ENCODE data around the gene BUB1.
"Not testable (repeated sequence)": the region's sequence is repeated elsewhere in the genome, so short reads cannot be mapped to it uniquely, and the experiment has no call there.

Gene BUB1

GRCh38 chr2:110690083-110690965 lies 12.5 kb upstream of the BUB1 start:
- no peak for DNase-seq (ENCODE audit: low read depth in 2 of 2)

DNA sequence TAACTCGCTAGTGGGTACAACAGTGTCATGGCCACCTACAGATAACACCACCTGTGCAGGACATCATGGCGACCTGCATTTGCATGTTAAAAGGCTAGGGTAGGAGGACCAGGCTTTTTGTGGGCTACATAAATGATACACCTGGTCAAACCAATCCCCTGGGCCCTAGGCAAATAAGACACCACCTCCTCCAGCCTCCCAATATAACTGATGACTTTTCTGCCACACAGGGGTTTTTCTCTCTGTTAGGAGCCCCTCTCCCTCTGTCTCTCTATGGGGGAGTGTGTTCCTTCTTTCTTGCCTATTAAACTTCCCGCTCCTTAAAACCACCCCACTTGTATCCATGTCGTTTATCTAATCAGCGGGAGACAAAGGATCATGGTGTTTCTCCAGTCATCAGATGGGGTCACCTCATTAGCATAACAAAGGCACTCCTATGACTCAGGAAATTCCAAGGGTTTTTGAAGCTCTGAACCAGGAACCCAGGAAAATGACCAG lies 10.8 kb upstream of the BUB1 start:
- no peak for DNase-seq (ENCODE audit: low read depth in 2 of 2)

DNA sequence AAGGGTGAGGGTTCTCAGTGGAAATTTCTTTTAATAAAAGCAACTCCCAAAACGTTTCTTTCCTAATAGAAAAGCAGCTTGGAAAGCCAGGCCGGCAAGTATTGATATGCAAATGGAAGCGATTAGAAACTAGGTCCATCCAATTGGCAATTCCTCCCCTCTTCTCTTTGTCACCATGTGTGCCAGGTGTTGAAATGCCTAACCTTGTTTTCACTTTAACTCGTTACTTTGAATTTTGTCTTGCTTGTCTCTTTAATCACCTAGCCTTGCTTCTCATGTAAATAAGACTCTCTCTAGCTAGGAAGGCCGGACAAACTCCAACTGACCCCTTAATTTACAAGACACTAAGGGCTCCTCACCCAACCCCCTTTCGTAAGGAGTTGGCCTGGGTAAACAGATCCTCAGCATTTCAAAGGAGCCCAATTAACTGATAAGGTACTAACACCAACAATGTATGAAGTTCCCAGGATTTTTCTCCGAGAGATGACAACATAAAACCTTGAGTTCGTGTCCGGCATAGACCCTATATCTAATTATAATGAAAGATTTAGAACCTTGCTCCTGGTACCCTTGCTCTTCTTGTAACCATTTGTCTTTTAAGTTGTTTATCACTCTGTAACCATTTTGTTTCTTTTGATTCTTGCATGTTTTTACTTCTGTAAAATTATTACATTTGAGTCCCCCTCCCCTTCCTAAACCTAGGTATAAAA lies 10.1 kb upstream of the BUB1 start:
- not testable (repeated sequence) for DNase-seq (ENCODE audit: low read depth in 2 of 2)

- no peak for DNase-seq (ENCODE audit: low read depth in 2 of 2)
Measured at GRCh38 chr2:110682872-110683271, 5.0 kb upstream of the BUB1 start.

DNA sequence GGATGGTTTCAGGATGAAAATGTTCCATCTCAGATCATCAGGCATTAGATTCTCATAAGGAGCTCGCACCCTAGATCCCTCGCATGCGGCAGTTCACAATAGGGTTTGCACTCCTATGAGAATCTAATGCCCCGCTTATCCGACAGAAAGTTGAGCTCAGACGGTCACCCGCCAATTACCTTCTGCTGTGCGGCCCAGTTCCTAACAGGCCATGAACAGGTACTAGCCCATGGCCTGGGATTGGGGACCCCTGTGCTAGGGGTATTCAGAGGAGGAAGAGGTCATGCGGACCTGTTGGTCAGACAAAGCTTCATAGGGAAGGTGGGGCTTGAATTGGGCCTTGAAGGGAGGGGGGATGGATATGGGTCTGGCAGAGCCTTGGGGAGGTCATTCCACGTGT lies 4.4 kb upstream of the BUB1 start:
- DNase-seq (ENCODE audit: low read depth in 2 of 2): no peak

- no peak for DNase-seq (ENCODE audit: low read depth in 2 of 2)
Measured at GRCh38 chr2:110680709-110681108, 2.8 kb upstream of the BUB1 start.

- DNase-seq (ENCODE audit: low read depth in 2 of 2): no peak
Measured at GRCh38 chr2:110679865-110680264, 2.0 kb upstream of the BUB1 start.

- no peak for DNase-seq (ENCODE audit: low read depth in 2 of 2)
Measured at GRCh38 chr2:110679337-110679707, 1.5 kb upstream of the BUB1 start.

- DNase-seq (ENCODE audit: low read depth in 2 of 2): peak in 1 of 2 experiments; percentile 3
Measured at GRCh38 chr2:110678457-110679336, 834 bp upstream of the BUB1 start.

DNA sequence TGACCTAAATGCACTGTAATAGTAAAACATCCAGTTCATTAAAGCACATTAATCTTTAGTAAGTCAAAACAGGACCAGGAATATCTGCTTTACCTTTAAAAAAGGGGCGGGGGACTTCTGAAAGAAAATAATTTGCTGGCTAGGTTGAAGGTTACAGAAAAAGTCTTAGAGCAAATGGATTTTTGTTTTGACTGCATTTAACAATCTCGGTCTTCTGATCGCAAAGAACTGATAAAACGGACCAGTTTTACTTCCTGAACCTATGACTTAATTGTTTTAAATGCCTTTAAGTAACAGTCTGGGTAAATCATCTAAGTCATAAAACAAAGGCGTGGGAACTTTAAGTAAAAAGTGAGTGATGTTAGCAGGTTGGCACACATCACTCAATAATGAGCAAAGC lies 783 bp downstream of the BUB1 start:
- DNase-seq (ENCODE audit: low read depth in 2 of 2): no peak

- no peak for DNase-seq (ENCODE audit: low read depth in 2 of 2)
Measured at GRCh38 chr2:110675679-110676078, 2.2 kb downstream of the BUB1 start.

- DNase-seq (ENCODE audit: low read depth in 2 of 2): peak in 1 of 2 experiments; percentile 3
Measured at GRCh38 chr2:110674620-110675555, 3.0 kb downstream of the BUB1 start.

- no peak for DNase-seq (ENCODE audit: low read depth in 2 of 2)
Measured at GRCh38 chr2:110673201-110673600, 4.7 kb downstream of the BUB1 start.

- no peak for DNase-seq (ENCODE audit: low read depth in 2 of 2)
Measured at GRCh38 chr2:110670826-110671225, 7.0 kb downstream of the BUB1 start.

GRCh38 chr2:110669079-110669478 lies 8.8 kb downstream of the BUB1 start:
- no peak for DNase-seq (ENCODE audit: low read depth in 2 of 2)

GRCh38 chr2:110667071-110667470 lies 10.8 kb downstream of the BUB1 start:
- DNase-seq (ENCODE audit: low read depth in 2 of 2): no peak

DNA sequence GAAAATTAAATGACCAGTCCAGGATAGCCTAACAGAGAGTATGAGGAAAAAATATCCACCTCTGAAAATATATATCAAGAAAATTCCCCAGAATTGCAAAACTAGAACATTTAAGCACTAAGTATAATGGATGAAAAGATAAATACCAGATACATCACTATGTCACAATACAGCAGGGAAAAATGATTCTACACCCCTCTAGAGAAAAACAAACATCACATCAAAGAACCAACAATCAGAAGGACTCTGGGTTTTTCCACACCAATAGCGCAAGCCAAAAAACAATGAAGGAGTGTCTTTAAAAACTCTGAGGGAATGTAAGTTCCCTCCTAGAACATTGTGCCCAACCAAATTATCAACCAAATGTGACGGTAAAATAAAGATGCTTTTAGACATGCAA lies 13.7 kb downstream of the BUB1 start:
- no peak for DNase-seq (ENCODE audit: low read depth in 2 of 2)

DNA sequence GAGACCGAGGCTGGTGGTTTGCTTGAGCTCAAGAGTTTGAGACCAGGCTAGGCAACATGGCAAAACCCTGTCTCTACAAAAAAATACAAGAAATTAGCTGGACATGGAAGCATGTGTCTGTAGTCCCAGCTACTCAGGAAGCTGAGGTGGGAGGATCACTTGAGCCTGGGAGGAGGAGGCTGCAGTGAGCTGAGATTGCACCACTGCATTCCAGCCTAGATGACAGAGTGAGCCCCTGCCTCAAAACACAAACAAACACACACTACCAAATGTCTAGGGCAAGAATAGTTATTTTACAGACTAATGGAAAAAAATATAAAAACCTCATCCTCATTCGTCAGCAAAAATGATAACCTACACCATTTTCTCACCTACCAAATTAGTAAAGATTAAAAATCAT lies 15.3 kb downstream of the BUB1 start:
- no peak for DNase-seq (ENCODE audit: low read depth in 2 of 2)

- DNase-seq (ENCODE audit: low read depth in 2 of 2): no peak
Measured at GRCh38 chr2:110660558-110660957, 17.3 kb downstream of the BUB1 start.

DNA sequence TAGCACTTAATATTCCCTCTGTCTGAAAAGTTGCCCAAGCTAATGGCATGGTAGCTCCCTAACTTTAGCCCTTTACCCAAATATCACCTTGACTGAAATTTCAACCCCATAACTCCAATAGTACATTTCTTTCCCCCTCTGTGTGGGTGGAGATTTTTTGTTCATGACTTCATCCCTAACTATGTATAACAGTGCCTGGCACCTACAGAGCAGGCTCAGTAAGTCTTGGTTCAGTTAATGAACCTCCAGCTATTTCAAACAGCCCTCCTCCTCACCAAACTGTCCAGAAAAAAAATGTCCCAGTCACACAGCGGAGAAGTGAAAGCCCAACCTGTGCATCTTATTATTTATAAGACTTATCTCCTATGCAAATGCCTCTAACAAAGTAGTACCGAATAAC lies 18.6 kb downstream of the BUB1 start:
- no peak for DNase-seq (ENCODE audit: low read depth in 2 of 2)

Measured in fibroblast of skin of left quadriceps (primary cell).